HG03066 (cell line): ENCODE data around the gene QRICH2.
"Not testable (repeated sequence)": the region's sequence is repeated elsewhere in the genome, so short reads cannot be mapped to it uniquely, and the experiment has no call there.

Experiments used
- ATAC-seq: cut with Tn5 transposase; IDR thresholded peaks from one replicate; pipeline ENCODE4 v1.9.1; 2021; ENCODE audit warnings: low read depth; ENCODE audit not compliant: unreplicated experiment

QRICH2 gene

GRCh38 chr17:76278268-76278908 lies 29.7 kb downstream of the QRICH2 start:
- ATAC-seq = no peak

DNA sequence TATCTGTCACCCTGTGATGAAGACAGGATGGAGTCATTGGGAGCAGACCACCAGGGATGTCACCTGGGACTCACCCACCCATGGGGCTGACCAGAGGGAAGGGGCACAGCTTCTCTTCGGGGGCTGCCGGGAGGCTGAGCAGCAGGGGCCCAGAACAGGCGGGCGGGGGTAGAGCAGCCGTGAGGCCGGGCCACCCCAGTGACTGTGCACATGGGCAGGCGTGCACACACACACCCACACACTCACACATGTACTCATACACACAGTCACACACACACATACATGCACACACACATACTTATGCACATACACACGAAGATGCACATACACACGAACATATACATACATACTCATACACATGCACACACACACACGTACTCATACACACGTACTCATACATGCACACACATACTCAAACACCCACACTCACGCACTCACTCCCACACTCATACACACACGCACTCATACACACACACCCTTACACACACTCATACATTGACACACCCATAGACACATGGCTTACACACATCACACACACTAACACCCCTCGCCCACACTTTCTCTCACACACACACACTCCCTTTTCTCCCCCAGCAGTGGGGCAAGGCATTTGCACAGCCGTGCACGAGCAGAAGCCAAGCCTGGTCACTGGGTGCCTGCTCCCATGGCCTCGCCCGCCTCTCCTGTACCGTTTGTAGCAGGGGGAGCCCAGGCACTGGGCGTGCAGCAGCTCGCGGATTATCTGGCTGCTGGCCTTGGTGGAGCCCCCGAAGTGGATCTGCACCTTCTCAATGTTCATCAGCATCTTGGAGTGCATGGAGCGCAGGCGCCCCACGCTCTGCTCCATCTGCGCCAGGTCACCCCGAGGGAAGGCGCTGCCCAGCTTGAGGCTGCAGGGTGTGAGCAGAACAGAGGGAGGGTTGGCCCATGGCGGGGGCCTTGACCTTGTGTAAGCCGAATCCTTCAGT lies 30.5 kb downstream of the QRICH2 start:
- ATAC-seq = no peak

DNA sequence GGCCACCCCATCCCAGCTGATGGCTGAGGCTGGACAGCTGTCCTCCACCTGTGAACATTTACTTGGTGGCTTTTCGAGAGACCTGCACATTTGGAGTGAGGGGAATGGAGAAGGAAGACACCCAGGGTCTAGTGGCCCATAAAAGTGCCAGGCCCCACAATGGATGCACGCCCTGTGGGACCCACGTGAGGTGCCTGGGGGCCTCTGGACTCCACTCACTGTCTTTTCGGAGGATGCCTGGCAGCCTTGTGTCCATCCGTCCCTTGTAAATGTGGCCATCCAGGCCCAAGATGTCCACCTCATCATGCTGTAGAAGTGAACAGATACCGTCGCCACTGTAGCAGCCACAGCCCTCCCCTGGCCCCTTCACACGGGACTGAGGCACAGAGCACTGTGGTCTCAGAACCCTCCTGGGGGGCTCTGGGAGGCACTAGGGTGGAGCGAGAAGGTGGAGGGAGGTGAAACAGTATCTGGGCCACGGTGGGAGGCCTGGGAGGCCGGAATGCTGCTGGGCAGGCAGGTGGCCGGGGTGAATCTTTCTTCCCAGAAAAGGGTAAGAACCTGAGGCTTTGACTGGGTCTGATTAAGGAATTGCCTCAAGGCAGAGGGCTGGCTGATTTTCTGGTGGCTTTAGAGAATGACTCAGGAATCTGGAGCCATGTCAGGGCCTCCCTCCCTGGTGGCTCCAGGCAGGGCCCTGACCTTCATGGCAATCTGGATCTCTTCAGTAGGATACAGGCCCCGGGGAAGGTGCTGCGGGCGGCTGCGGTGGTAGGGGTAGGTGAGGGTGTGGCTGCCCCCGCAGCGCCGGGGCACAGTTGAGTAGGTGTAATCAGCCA lies 31.4 kb downstream of the QRICH2 start:
- ATAC-seq = no peak

GRCh38 chr17:76276069-76276431 lies 32.0 kb downstream of the QRICH2 start:
- no peak for ATAC-seq

DNA sequence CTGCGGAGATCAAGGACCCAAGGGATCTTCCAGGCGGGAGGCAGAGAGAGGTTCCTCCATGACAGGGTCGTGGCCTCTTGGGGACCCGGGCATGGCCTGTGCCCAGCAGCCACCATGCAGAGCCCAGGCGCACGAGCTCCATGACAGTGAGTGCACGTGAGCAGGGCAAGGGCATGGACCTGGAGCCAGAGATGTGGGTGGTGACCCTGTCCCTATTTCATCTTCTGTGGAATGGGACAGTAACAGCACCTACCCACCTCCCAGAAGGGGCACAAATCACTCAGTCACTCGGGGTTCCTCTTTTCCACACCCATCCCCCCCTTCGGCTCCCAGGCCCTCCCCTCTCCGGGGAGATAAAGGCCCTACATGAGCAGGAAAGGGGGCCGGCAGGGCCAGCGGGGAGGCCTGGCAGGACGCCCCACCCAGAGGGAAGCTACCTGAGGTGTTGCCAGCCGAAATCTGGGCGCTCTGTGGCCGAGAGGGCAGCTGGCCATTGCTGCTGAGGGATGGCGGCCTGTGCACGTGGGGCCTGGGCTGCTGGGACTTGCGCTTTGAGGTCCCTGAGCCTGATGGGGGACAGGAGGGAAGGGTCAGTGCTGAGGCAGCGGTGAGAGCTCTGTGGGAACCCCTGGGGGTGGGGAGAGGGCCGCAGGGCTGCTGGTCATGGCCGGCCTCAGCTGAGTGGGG lies 32.6 kb downstream of the QRICH2 start:
- no peak for ATAC-seq

GRCh38 chr17:76274112-76274956 lies 33.7 kb downstream of the QRICH2 start:
- ATAC-seq = no peak

- no peak for ATAC-seq
Observed at GRCh38 chr17:76273445-76274111, 34.5 kb downstream of the QRICH2 start.

DNA sequence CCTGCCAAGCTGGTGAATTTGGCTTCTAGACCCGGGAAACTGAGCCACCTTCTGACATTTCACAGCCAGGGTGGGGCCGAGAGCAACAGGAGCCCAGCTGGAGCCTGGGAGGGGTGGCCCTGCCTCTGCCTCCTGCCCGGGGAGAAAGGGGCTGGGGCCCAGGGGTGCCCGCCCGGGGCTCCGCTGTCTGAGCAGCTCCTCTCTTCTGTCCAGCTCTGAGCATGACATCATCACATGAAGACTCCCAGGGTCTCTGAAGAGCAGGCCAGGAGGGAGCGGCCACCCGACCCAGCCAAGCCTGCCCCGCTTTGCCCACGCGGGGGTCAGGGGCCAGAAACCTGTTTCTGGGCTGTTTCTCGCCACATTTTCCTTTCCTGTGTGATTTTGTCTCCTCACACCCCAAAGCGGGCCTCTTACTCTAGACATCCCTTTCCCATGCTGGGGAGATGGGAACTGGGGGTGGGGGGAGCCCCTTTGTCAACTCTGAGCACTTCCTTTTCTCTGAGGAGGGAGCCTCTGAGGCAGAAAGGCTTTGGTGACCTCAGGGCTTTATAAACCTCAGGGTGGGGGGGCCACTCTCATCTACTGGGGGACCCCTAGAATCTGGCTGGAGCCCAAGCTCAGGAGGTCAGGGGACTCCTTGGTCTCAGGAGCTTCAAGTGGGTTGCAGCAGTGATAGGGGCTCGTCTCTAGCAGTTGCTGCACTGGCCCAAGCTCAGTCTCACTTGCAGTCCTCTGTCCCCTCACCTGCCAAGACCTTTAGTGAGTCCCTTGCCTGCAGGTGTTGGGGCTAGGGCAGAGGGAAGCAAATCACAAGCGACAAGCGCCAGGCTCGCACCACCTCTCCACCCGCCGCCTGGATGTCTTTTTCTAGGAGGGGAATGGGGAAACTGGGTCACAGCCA lies 35.3 kb downstream of the QRICH2 start:
- ATAC-seq = peak; percentile 9

DNA sequence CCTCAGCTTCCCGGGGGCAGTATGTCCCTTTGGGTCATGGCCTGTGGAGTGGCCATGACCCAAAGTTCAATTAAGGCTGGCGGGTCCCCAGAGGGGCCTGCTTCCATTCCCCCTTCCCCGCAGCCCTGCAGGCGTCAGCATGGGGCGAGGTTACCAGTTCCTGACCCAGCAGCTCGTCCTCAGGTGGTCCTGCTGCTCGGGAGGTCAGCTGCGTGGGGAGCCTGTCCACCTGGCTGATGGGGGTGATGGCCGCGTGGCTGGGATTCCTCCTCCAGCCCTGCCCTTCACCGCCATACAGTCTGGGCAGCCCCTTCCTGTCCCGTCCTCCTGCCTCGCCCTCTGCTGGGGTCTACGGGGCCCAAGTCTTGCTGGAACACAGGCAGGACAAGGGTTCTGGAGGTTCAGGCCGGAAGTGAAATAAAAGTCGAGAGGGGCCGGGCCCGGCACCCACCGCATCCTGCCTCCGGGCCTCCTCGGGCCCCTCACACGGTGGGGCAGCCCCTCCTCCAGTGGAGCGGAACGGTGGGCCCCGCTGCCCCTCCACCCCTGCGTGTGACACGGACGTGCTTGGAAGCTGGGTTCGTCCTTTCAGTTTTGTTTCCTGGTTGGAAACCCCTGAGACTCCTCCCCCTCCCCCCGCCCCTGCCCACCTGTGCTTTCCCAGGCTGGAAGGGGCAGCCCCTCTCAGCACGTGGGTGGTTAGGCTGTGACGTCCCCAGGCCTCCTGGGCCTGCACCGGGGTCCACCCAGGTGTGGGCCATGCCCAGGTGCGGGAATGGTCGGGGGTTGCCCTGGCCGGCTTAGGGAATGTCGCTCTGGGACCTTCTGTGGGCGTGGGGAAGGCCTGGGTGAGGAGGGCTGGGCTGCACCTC lies 36.2 kb downstream of the QRICH2 start:
- peak; percentile 57 for ATAC-seq

DNA sequence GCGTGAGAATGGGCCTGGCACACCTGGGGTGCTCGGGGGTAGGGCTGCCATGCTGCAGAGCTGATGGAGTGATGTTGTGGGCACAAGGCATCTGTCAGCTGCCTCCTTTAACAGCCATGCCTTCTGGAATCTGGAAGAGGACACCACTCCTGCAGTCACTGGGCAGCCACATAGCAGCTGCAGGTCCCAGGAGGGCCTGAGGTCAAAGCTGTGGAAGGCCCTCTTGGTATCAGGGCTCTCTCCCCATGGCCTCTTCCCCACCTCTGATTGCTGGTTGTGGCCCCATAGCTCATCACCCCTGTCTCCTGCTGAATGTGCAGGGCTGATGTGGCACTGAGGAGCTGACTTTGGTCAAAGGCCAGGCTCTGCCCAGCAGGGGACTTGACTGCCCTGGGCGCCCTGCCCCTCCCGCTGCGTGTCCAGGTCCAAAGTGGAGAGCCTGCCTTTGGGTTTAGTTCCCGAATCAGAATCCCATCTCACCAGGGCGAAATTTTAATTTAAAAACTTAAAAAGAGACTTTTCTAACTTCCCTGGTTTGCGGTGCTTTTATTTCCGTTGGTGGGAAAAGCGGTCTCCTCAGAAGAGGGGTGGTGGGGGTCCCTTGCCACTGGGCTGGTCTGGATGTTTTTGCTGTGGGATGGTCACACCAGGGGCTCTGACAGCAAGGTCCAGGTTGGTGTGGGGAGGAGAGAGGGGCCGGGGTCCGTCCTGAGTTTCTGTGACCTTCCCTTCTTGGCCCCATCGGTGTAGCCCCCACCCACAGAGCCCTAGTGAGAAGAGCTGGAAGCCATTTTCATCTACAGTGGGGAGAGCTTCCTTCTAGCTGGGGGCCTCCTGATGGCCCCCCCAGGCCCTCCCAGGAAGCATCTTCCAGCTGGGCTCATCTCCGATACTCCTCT lies 37.1 kb downstream of the QRICH2 start:
- peak; percentile 1 for ATAC-seq

- ATAC-seq = no peak
Observed at GRCh38 chr17:76270127-76270592, 37.9 kb downstream of the QRICH2 start.

DNA sequence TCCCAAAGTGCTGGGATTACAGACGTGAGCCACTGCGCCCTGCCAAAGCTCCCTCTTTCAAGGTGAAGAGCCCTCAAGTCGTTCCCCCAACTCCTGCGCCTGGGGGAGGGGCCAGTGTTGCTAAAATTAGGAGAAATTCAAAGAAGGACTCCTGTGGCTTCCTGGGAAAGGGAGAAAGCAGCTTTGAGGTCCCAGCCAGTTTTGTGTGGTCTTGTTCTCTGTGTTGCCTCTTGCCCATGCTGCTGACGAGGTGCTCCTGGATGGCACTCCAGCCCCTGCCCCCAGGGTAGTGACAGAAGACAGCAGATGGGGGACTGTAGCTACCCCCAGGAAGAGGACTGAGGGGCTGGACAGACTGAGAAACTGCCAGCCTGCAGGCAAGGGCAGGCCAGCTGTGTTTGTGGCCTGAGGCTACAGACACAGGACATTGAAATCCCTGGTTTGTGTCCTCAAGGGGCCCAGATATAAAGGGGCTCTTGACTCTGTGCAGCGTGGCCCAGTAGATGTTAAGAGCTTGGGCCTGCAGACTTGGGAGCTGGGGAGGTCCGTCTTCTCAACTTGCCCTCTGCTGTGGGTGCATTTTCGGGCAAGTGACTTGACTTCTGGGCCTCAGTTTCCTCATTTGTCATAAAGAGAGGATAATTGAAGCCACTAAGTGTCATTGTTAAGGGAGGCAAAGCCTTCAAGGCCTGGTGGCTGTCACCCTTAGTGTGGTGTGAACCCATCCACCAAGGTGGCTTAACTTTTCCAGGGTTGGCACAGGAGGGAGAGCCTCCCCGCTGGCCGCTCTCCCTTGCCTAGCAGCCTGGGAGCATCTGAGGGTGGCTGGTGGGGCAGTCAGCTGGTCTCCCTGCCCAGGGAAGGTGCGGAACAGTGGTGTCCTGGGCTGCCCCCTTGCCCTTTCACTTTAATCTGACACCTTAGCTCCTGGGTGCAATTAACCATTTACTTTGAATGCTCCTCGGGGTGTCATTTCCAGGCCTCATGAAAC lies 38.8 kb downstream of the QRICH2 start:
- ATAC-seq = no peak

- ATAC-seq = no peak
Observed at GRCh38 chr17:76268015-76268749, 39.9 kb downstream of the QRICH2 start.

GRCh38 chr17:76267581-76268001 lies 40.5 kb downstream of the QRICH2 start:
- not testable (repeated sequence) for ATAC-seq
